PC-3 (cell line): ENCODE data around the gene TRIM10. TPM values are rescaled to one million over a fixed set of nuclear protein-coding genes. Genes with fewer than 3 reads are reported as not detected.

Source experiments
- ATAC-seq: fragments of 200-7000 bp; cut with Tn5 transposase; 2 replicates; pipeline ENCODE4 v1.9.1; 2020; ENCODE audit warnings: mild to moderate bottlenecking, moderate library complexity
- BruUV-seq: library from RNA; stranded (reverse); fragments of 400-500 nt; replicated peaks from 2 replicates; lab custom pipeline; 2021; lab: Mats Ljungman, UMichigan
- CTCF ChIA-PET: fragments of 300-600 bp; sonication (Branson Sonifier 250); formaldehyde crosslinking; loops from one replicate; lab custom pipeline; 2022; ENCODE audit warnings: antibody characterized with exemption; lab: Charles Lee
- POLR2A ChIA-PET: fragments of 300-600 bp; sonication (Branson Sonifier 250); formaldehyde crosslinking; loops from one replicate; lab custom pipeline; 2022; ENCODE audit warnings: antibody characterized with exemption; ENCODE audit not compliant: unreplicated experiment; lab: Charles Lee
- DNase-seq: peaks from one replicate; pipeline ENCODE4 v3.0.0-alpha.2; 2015
- H2AFZ ChIP-seq: fragments of 300-600 bp; sonication (generic); 2 replicates; pipeline ENCODE4 v1.6.0; 2016; ENCODE audit warnings: antibody characterized with exemption, low read length
- H3F3A ChIP-seq: fragments of 300-600 bp; sonication (generic); one replicate; pipeline ENCODE4 v1.6.0; 2017; ENCODE audit warnings: antibody characterized with exemption, low read length, control low read depth, mild to moderate bottlenecking; ENCODE audit not compliant: unreplicated experiment
- H3K27ac ChIP-seq: fragments of 300-600 bp; sonication (generic); 2 replicates; pipeline ENCODE4 v1.5.1; 2016; ENCODE audit warnings: mild to moderate bottlenecking, low read length
- H3K27me3 ChIP-seq: fragments of 300-600 bp; sonication (generic); 2 replicates; pipeline ENCODE4 v1.6.1; 2016; ENCODE audit warnings: low read length, mixed read lengths
- H3K36me3 ChIP-seq: fragments of 300-600 bp; sonication (generic); 2 replicates; pipeline ENCODE4 v1.6.1; 2016; ENCODE audit warnings: low read depth, mixed run types, low read length, mixed read lengths
- H3K4me1 ChIP-seq: fragments of 300-600 bp; sonication (generic); 2 replicates; pipeline ENCODE4 v1.5.1; 2016; ENCODE audit warnings: low read length; ENCODE audit not compliant: insufficient read depth
- H3K4me2 ChIP-seq: fragments of 300-600 bp; sonication (generic); 2 replicates; pipeline ENCODE4 v1.6.0; 2016; ENCODE audit warnings: low read length
- H3K4me3 ChIP-seq: fragments of 300-600 bp; sonication (generic); 2 replicates; pipeline ENCODE4 v1.5.1; 2016; ENCODE audit warnings: mild to moderate bottlenecking, low read length, mixed read lengths
- H3K79me2 ChIP-seq: fragments of 300-600 bp; sonication (generic); 2 replicates; pipeline ENCODE4 v1.6.1; 2017; ENCODE audit warnings: low read length, mixed read lengths
- H3K9ac ChIP-seq: fragments of 300-600 bp; sonication (generic); 2 replicates; pipeline ENCODE4 v1.6.0; 2016; ENCODE audit warnings: mild to moderate bottlenecking, low read length
- H3K9me2 ChIP-seq: fragments of 300-600 bp; sonication (generic); replicated peaks from 2 replicates; pipeline ENCODE4 v1.6.1; 2016; ENCODE audit warnings: mixed run types, low read length, mixed read lengths
- H3K9me3 ChIP-seq: fragments of 300-600 bp; sonication (generic); 2 replicates; pipeline ENCODE4 v1.6.1; 2016; ENCODE audit warnings: low read length, mixed read lengths
- H4K20me1 ChIP-seq: fragments of 300-600 bp; sonication (generic); 2 replicates; pipeline ENCODE4 v1.6.1; 2016; ENCODE audit warnings: low read length, mixed read lengths
- EZH2 ChIP-seq: fragments of 300-600 bp; sonication (generic); IDR thresholded peaks from one replicate; pipeline ENCODE4 v1.6.1; 2017; ENCODE audit warnings: antibody characterized with exemption, mild to moderate bottlenecking, low read length; ENCODE audit not compliant: unreplicated experiment
- EZH2phosphoT487 ChIP-seq: fragments of 300-600 bp; sonication (generic); IDR thresholded peaks from 2 replicates; pipeline ENCODE4 v1.6.1; 2018; ENCODE audit warnings: mild to moderate bottlenecking, antibody characterized with exemption, low read length, borderline replicate concordance
- intact Hi-C: fragments of 100-400 bp; cut with micrococcal nuclease; formaldehyde crosslinking; loops from 2 replicates; pipeline ENCODE4 v1.9.0; 2023
- total RNA-seq: library from RNA; depleted of rRNA; stranded (reverse); fragments of >200 nt; gene quantifications from 2 replicates; pipeline ENCODE4 v1.2.3, GENCODE V29; 2014
- TF ChIP-seq, protein P1 (sequence below): fragments of 300-600 bp; sonication (generic); conservative IDR thresholded peaks from 2 replicates; pipeline ENCODE4 v1.5.1; 2017; ENCODE audit warnings: antibody characterized with exemption, low read depth, mild to moderate bottlenecking, low read length

Gene TRIM10
- total RNA-seq, 1 experiment from 2014 or later, result not detected

DNA sequence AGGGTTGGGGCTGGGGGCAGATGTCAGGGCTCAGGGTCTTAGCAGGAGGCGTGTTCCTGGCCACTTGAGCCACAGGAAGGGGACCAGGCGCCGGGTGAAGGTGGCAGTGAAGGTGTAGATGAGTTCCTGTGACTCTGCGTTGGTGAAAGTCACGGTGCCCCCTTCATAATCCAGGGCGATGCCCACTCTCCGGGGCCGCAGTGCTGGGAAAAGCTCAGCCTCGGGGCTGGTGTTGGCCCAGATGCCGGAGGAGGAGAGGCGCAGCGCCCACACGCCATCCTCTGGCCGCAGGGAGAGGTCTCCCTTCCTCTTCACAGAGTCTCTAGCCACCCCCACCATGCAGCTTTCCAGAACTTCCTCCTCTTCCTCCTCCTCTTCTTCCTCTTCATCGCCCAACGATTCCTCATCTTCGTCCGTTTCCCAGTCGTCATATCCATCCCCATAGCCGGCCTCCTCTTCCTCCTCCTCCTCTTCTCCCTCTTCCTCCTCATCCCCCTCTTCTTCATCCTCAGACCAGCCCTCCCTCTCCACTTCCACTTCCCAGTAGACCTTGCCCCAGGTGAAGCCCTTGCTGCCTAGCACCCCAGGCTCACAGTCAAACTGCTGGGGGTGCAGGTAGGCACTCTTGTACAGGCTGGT is 25.0 kb upstream of the TRIM10 start:
- intact Hi-C loops, result no loop called here
- Histone ChIP-seq H3K9me3 (no peaks in the 10 kb centered on the region), H3K9ac (no peak overlapping the region), H3K4me2 (no peak overlapping the region), H3K27me3 (no peaks in the 10 kb centered on the region), H3K79me2 (no peaks in the 10 kb centered on the region), H2AFZ (no peak overlapping the region), H3K9me2 (no peaks in the 10 kb centered on the region), H3F3A (no peaks in the 10 kb centered on the region), H3K4me3 (no peak overlapping the region), H3K36me3 (peaks cover 34% of the 10 kb centered on the region), H4K20me1 (no peaks in the 10 kb centered on the region), H3K4me1 (no peaks in the 10 kb centered on the region), H3K27ac (no peak overlapping the region)
- ChIA-PET CTCF (no interaction called here), POLR2A (no interaction called here)
- no peak for TF ChIP-seq EZH2
- TF ChIP-seq, protein P1, sequence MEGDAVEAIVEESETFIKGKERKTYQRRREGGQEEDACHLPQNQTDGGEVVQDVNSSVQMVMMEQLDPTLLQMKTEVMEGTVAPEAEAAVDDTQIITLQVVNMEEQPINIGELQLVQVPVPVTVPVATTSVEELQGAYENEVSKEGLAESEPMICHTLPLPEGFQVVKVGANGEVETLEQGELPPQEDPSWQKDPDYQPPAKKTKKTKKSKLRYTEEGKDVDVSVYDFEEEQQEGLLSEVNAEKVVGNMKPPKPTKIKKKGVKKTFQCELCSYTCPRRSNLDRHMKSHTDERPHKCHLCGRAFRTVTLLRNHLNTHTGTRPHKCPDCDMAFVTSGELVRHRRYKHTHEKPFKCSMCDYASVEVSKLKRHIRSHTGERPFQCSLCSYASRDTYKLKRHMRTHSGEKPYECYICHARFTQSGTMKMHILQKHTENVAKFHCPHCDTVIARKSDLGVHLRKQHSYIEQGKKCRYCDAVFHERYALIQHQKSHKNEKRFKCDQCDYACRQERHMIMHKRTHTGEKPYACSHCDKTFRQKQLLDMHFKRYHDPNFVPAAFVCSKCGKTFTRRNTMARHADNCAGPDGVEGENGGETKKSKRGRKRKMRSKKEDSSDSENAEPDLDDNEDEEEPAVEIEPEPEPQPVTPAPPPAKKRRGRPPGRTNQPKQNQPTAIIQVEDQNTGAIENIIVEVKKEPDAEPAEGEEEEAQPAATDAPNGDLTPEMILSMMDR, result no peak
- no peak for TF ChIP-seq EZH2phosphoT487
- TSS peak; percentile 36 for BruUV-seq
- no peak for ATAC-seq
- DNase-seq, result no peak

DNA sequence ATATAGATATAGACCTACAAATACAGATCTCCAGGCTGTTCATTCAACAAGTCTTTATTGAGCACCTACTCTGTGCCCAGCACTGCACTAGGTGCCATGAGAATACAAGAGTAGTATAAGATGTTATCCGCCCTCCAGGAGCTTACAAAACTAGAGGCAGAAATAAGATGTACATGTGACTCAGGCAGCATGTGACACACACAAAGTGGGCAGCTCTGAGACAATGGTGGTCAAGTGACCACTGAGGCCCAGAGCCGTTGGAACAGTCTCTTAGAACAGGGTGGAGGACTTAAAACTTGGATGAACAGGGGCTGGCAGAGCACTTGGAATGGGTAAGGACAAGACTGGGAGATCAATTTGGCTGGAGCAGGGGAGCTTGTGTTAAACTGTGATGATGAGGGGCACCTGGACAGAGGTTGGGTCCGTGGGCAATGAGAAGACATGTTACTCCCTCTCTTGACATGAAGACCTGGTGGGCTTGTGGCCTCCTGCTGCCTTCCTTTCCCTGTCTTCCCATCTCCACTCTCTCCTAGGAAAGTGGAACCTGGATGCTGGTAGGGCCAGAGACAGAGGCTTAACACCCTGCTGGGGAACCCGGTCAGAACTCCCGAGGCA is 23.5 kb upstream of the TRIM10 start:
- no peak for TF ChIP-seq EZH2phosphoT487
- TF ChIP-seq, protein P1, result no peak
- TF ChIP-seq EZH2, result no peak
- Histone ChIP-seq H3K27me3 (no peaks in the 10 kb centered on the region), H3K9ac (no peak overlapping the region), H3F3A (no peaks in the 10 kb centered on the region), H3K9me2 (no peaks in the 10 kb centered on the region), H3K9me3 (peaks cover 5% of the 10 kb centered on the region; the same call in 1 of the 2 replicates), H3K4me3 (no peak overlapping the region), H3K4me1 (no peaks in the 10 kb centered on the region), H3K4me2 (no peak overlapping the region), H3K36me3 (peaks cover 22% of the 10 kb centered on the region), H3K27ac (no peak overlapping the region), H3K79me2 (no peaks in the 10 kb centered on the region), H2AFZ (no peak overlapping the region), H4K20me1 (no peaks in the 10 kb centered on the region)
- intact Hi-C loops, result no loop called here
- ChIA-PET CTCF (no interaction called here), POLR2A (no interaction called here)
- no TSS peak for BruUV-seq
- DNase-seq, result no peak
- no peak; the same call in 1 of the 2 replicates for ATAC-seq

DNA sequence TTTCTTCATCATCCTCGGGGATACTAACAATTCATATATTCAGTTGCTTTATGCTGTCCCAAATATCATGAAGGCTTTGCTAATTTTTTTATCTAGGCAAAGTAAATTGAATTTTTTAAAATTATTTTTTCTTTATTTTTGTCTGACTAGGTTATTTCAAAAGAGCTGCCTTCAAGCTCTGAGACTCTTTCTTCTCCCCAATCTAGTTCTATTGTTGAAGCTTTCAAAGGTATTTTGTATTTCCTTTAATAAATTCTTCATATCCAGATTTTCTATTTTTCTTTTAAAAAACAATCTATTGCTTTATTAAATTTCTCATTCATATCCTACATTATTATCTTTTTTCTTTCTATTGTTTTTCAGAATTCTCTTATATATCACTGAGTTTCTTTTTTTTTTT is 19.1 kb upstream of the TRIM10 start:
- no peaks in the 10 kb centered on the region for H3K4me1 ChIP-seq
- POLR2A ChIA-PET, result no interaction called here
- BruUV-seq, result no TSS peak
- H3F3A ChIP-seq, result no peaks in the 10 kb centered on the region
- H2AFZ ChIP-seq, result no peak overlapping the region
- H3K79me2 ChIP-seq, result no peaks in the 10 kb centered on the region
- no peak overlapping the region for H3K4me2 ChIP-seq
- no peak for TF ChIP-seq EZH2
- TF ChIP-seq, protein P1, result no peak
- no peak for TF ChIP-seq EZH2phosphoT487
- no peak overlapping the region for H3K9ac ChIP-seq
- H3K9me2 ChIP-seq, result no peaks in the 10 kb centered on the region
- peaks cover 11% of the 10 kb centered on the region; the same call in 1 of the 2 replicates for H3K9me3 ChIP-seq
- H3K27ac ChIP-seq, result no peak overlapping the region
- no peak overlapping the region for H3K4me3 ChIP-seq
- H3K36me3 ChIP-seq, result no peaks in the 10 kb centered on the region; the same call in 1 of the 2 replicates
- peaks cover 26% of the 10 kb centered on the region for H3K27me3 ChIP-seq
- no peak for DNase-seq
- H4K20me1 ChIP-seq, result no peaks in the 10 kb centered on the region
- CTCF ChIA-PET, result no interaction called here
- ATAC-seq, result no peak
- intact Hi-C loops, result no loop called here
